HepG2 (cell line): ENCODE measurements around the gene COA4. TPM values are rescaled to one million over a fixed set of nuclear protein-coding genes. Genes with fewer than 3 reads are reported as not detected.

Experiments
- ATAC-seq: fragments of 200-7000 bp; cut with Tn5 transposase; 3 replicates; pipeline ENCODE4 v1.9.1; 2020; ENCODE audit warnings: mild to moderate bottlenecking, moderate library complexity
- BruUV-seq: library from RNA; stranded (reverse); fragments of 400-500 nt; replicated peaks from 2 replicates; lab custom pipeline; 2021; lab: Mats Ljungman, UMichigan
- CTCF ChIA-PET: fragments of 300-600 bp; formaldehyde crosslinking; extraction: SDS; loops from one replicate; lab custom pipeline; 2021; ENCODE audit warnings: low total read pairs, inconsistent platforms, low intra/inter-chr PET ratio; lab: Yijun Ruan, JAX
- POLR2A ChIA-PET: fragments of 350-600 bp; sonication (Branson Sonifier 250); formaldehyde crosslinking; loops from one replicate; lab custom pipeline; 2020; ENCODE audit warnings: antibody characterized with exemption, inconsistent platforms; lab: Yijun Ruan, JAX
- DNase-seq: peaks from one replicate; pipeline ENCODE4 v3.0.0-alpha.2; 2015; ENCODE audit warnings: low spot score
- FAIRE-seq: peaks from 3 replicates; lab custom pipeline; 2011; peaks lifted over from hg19 to GRCh38; lab: Jason Lieb, UNC
- H2AFZ ChIP-seq: one replicate; pipeline ENCODE4 v1.6.1; 2011; ENCODE audit warnings: low read length, inconsistent platforms
- H3K27ac ChIP-seq: fragments of 300-600 bp; 3 replicates; pipeline ENCODE4 v1.8.0; 2011; ENCODE audit warnings: mixed run types, mild to moderate bottlenecking, mixed read lengths, low read length, inconsistent platforms; ENCODE audit not compliant: insufficient read depth; ENCODE audit errors: extremely low read length
- H3K27me3 ChIP-seq, 2 experiments: fragments of 200-600 bp in 1 of 2; 2 replicates in 1 of 2; 3 replicates in 1 of 2; pipeline versions ENCODE4 v1.6.0 to v1.8.0; 2011; ENCODE audit warnings: low read length in 2 of 2, mild to moderate bottlenecking in 2 of 2, moderate library complexity in 2 of 2, inconsistent platforms in 1 of 2; ENCODE audit not compliant: insufficient read depth in 2 of 2, control insufficient read depth in 1 of 2
- H3K36me3 ChIP-seq, 2 experiments: fragments of 200-600 bp in 1 of 2; replicated peaks in 1 of 2; 2 replicates in 1 of 2; 3 replicates in 1 of 2; pipeline versions ENCODE4 v1.5.1 to v1.8.0; 2011; ENCODE audit warnings: low read length in 2 of 2, inconsistent platforms in 1 of 2; ENCODE audit not compliant: insufficient read depth in 2 of 2, control insufficient read depth in 1 of 2
- H3K4me1 ChIP-seq: 2 replicates; pipeline ENCODE4 v1.5.1; 2012; ENCODE audit warnings: low read length, inconsistent platforms; ENCODE audit not compliant: insufficient read depth
- H3K4me2 ChIP-seq: 2 replicates; pipeline ENCODE4 v1.6.0; 2011; ENCODE audit warnings: low read depth, low read length, inconsistent platforms
- H3K4me3 ChIP-seq, 3 experiments: fragments of 200-600 bp in 1 of 3; sonication (generic), shearing (Covaris generic) in 1 of 3; replicated peaks in 1 of 3; 2 replicates each; pipeline ENCODE4 v1.5.1; 2011 to 2016; ENCODE audit warnings: low read length in 3 of 3, inconsistent platforms in 2 of 3, low read depth in 2 of 3, mild to moderate bottlenecking in 2 of 3, control low read depth in 1 of 3, mixed read lengths in 1 of 3; ENCODE audit not compliant: insufficient read depth in 1 of 3
- H3K79me2 ChIP-seq: one replicate; pipeline ENCODE4 v1.6.1; 2011; ENCODE audit warnings: low read length, inconsistent platforms; ENCODE audit not compliant: insufficient read depth
- H3K9ac ChIP-seq: 2 replicates; pipeline ENCODE4 v1.6.0; 2011; ENCODE audit warnings: mild to moderate bottlenecking, low read depth, low read length, inconsistent platforms; ENCODE audit not compliant: insufficient read depth
- H3K9me3 ChIP-seq: 2 replicates; pipeline ENCODE4 v1.5.1; 2012; ENCODE audit warnings: mild to moderate bottlenecking, low read length
- H4K20me1 ChIP-seq: 2 replicates; pipeline ENCODE4 v1.6.0; 2011; ENCODE audit warnings: inconsistent platforms, mild to moderate bottlenecking, low read length, moderate library complexity; ENCODE audit not compliant: insufficient read depth
- MAFK ChIP-seq, 2 experiments: IDR thresholded peaks in 1 of 2; conservative IDR thresholded peaks in 1 of 2; 2 replicates each; pipeline ENCODE4 v1.6.1; 2011; ENCODE audit warnings: improper control_type of control experiment in 2 of 2, low read length in 2 of 2
- MZF1 ChIP-seq: sonication (generic); formaldehyde crosslinking; IDR thresholded peaks from 2 replicates; pipeline ENCODE4 v1.8.1; 2023; ENCODE audit warnings: mild to moderate bottlenecking, missing genetic modification reagents, borderline replicate concordance
- NFE2L2 ChIP-seq: fragments of 150-350 bp; IDR thresholded peaks from 2 replicates; pipeline ENCODE4 v1.6.1; 2014; ENCODE audit warnings: low read length
- SOX5 ChIP-seq: IDR thresholded peaks from 2 replicates; pipeline ENCODE4 v1.6.1; 2016; ENCODE audit warnings: borderline replicate concordance
- TIGD3 ChIP-seq: sonication (generic); formaldehyde crosslinking; IDR thresholded peaks from 2 replicates; pipeline ENCODE4 v1.5.1; 2020; ENCODE audit warnings: mild to moderate bottlenecking, missing genetic modification reagents, borderline replicate concordance
- ZBTB43 ChIP-seq: sonication (generic); formaldehyde crosslinking; conservative IDR thresholded peaks from 2 replicates; pipeline ENCODE4 v1.4.0; 2020; ENCODE audit warnings: missing genetic modification reagents
- ZBTB46 ChIP-seq: sonication (generic); formaldehyde crosslinking; IDR thresholded peaks from 2 replicates; pipeline ENCODE4 v1.4.0; 2020; ENCODE audit warnings: mild to moderate bottlenecking, missing genetic modification reagents, borderline replicate concordance
- ZNF17 ChIP-seq: sonication (generic); formaldehyde crosslinking; IDR thresholded peaks from 2 replicates; pipeline ENCODE4 v1.5.0; 2020; ENCODE audit warnings: mild to moderate bottlenecking, missing genetic modification reagents
- ZNF343 ChIP-seq: sonication (generic); formaldehyde crosslinking; IDR thresholded peaks from 2 replicates; pipeline ENCODE4 v1.4.0; 2020; ENCODE audit warnings: mild to moderate bottlenecking, missing genetic modification reagents
- WGBS: methylation state at CpG from one replicate; pipeline ENCODE4 v1.1.6; 2017; ENCODE audit warnings: low lambda C conversion rate; 5-methylcytosine and 5-hydroxymethylcytosine counted together
- in situ Hi-C: cut with HindIII; loops from 2 replicates; pipeline ENCODE4 v1.10.0; 2017; ENCODE audit warnings: low pct_unique_long_range_greater_than_20kb; ENCODE audit not compliant: extremely low pct_ligation_motif_present
- intact Hi-C: fragments of 100-400 bp; cut with micrococcal nuclease; formaldehyde crosslinking; loops from one replicate; pipeline ENCODE4 v1.10.0; 2022; ENCODE audit not compliant: unreplicated experiment
- polyA plus RNA-seq, 8 experiments: library from polyadenylated mRNA; depleted of rRNA in 3 of 8; stranded (reverse) in 7 of 8; unstranded in 1 of 8; fragments of >200 nt; fragmentation: Illumina TruSeq in 4 of 8; extraction: Trizol in 4 of 8; gene quantifications; 2 replicates each; pipeline versions ENCODE4 v1.2.1 to v1.2.3, GENCODE V29; 2011 to 2016; ENCODE audit warnings: low read depth in 4 of 8, missing spikeins in 1 of 8, mixed read lengths in 1 of 8; ENCODE audit not compliant: insufficient read depth in 1 of 8
- total RNA-seq, 5 experiments: library from RNA; depleted of rRNA; stranded (reverse); fragments of >200 nt; fragmentation: Illumina TruSeq; extraction: Trizol; gene quantifications; 2 replicates each; pipeline ENCODE4 v1.2.3, GENCODE V29; 2016; ENCODE audit warnings: low read depth in 1 of 5

COA4 gene
- total and polyA plus RNA-seq, 2 of the 13 experiments (the other 11 are each of a cell fraction or from before 2014, with no cell fraction given) = 107 to 109 TPM

GRCh38 chr11:73907191-73907590 is 30.5 kb upstream of the COA4 start (continued):
- TF ChIP-seq TIGD3 (CRISPR knock-in tag) (no peak), ZBTB46 (CRISPR knock-in tag) (no peak), MZF1 (CRISPR knock-in tag) (no peak), ZBTB43 (CRISPR knock-in tag) (no peak), SOX5 (CRISPR knock-in tag) (no peak)

GRCh38 chr11:73902303-73902702 is 25.7 kb upstream of the COA4 start:
- in situ Hi-C loops (no loop called here), intact Hi-C loops (no loop called here)
- H2AFZ ChIP-seq = no peak overlapping the region
- H3K27ac ChIP-seq = no peak overlapping the region
- no peaks in the 10 kb centered on the region for H4K20me1 ChIP-seq
- no peaks in the 10 kb centered on the region for H3K79me2 ChIP-seq
- WGBS = 100% methylated on average over 1 of the region's 1 CpG
- H3K4me1 ChIP-seq = no peaks in the 10 kb centered on the region
- FAIRE-seq = no peak
- no TSS peak for BruUV-seq
- POLR2A ChIA-PET = no interaction called here
- peaks cover 6 to 31% of the 10 kb centered on the region in 2 experiments for H3K36me3 ChIP-seq
- peak; percentile 63 for TF ChIP-seq NFE2L2
- peak; percentile 22 to 65; a peak in 3 of 4 replicates for TF ChIP-seq MAFK (conservative IDR thresholded peaks at IDR 0.05 in 1 of 2, IDR thresholded peaks at IDR 0.05 in 1 of 2; ENCODE audit: low read length in 2 of 2)
- TF ChIP-seq ZNF343 (CRISPR knock-in tag) = no peak
- no peak for TF ChIP-seq ZNF17 (CRISPR knock-in tag)
- ATAC-seq = no peak
- DNase-seq = no peak
- CTCF ChIA-PET = no interaction called here
- no peak overlapping the region for H3K4me2 ChIP-seq
- no peak overlapping the region for H3K4me3 ChIP-seq
- H3K9ac ChIP-seq = no peak overlapping the region
- no peaks in the 10 kb centered on the region for H3K27me3 ChIP-seq
- no peaks in the 10 kb centered on the region for H3K9me3 ChIP-seq
